SK-N-MC (cell line): Measurements from ENCODE around the gene ZDHHC14.

Experiments
- EZH2 ChIP-seq: fragments of 200-600 bp; sonication (generic); IDR thresholded peaks from one replicate; pipeline ENCODE4 v1.6.1; 2017; ENCODE audit warnings: antibody characterized with exemption
- FOXP2 ChIP-seq: optimal IDR thresholded peaks from 2 replicates; pipeline ENCODE3; 2011; ENCODE audit warnings: mild to moderate bottlenecking, moderate library complexity; ENCODE audit not compliant: insufficient read depth; ENCODE audit errors: extremely low read length, control extremely low read depth
- POLR2AphosphoS5 ChIP-seq: IDR thresholded peaks from 2 replicates; pipeline ENCODE4 v1.6.1; 2012; ENCODE audit warnings: mild to moderate bottlenecking, low read depth, low read length, borderline replicate concordance

- TF ChIP-seq POLR2AphosphoS5 (no peak), EZH2 (no peak), FOXP2 (no peak)
These were observed 138.5 kb downstream of the ZDHHC14 start for GRCh38 chr6:157519255-157520116.
